ENCODE data around the gene HBA2. TPM values are rescaled to one million over a fixed set of nuclear protein-coding genes. Genes with fewer than 3 reads are reported as not detected.
"Not testable (repeated sequence)": the region's sequence is repeated elsewhere in the genome, so short reads cannot be mapped to it uniquely, and the experiment has no call there.

HBA2 gene
- not detected in 2 replicates for total RNA-seq

- not testable (repeated sequence) for DNase-seq (ENCODE audit: low read depth, low spot score)
Observed at GRCh38 chr16:172374-172941, at the start of gene HBA2. TSS of gene HBA2 (plus strand) at chr16:172876. CDS start at chr16:172913, 37 bp downstream.

GRCh38 chr16:123558-124350, 48.9 kb upstream of the HBA2 start:
- DNase-seq (ENCODE audit: low read depth, low spot score) = not testable (repeated sequence)

- no peak for DNase-seq (ENCODE audit: low read depth, low spot score)
Observed at GRCh38 chr16:125011-125410, 47.7 kb upstream of the HBA2 start.

- no peak for DNase-seq (ENCODE audit: low read depth, low spot score)
Observed at GRCh38 chr16:129075-129474, 43.6 kb upstream of the HBA2 start.

- DNase-seq (ENCODE audit: low read depth, low spot score) = no peak
Observed at GRCh38 chr16:130533-131173, 42.0 kb upstream of the HBA2 start.

- no peak for DNase-seq (ENCODE audit: low read depth, low spot score)
Observed at GRCh38 chr16:132120-132519, 40.6 kb upstream of the HBA2 start.

- DNase-seq (ENCODE audit: low read depth, low spot score) = no peak
Observed at GRCh38 chr16:133716-134115, 39.0 kb upstream of the HBA2 start.

GRCh38 chr16:138049-138417, 34.6 kb upstream of the HBA2 start:
- DNase-seq (ENCODE audit: low read depth, low spot score) = no peak

GRCh38 chr16:140175-140857, 32.4 kb upstream of the HBA2 start:
- DNase-seq (ENCODE audit: low read depth, low spot score) = no peak

- DNase-seq (ENCODE audit: low read depth, low spot score) = no peak
Observed at GRCh38 chr16:142405-142967, 30.2 kb upstream of the HBA2 start.

- DNase-seq (ENCODE audit: low read depth, low spot score) = no peak
Observed at GRCh38 chr16:143047-143446, 29.6 kb upstream of the HBA2 start.

- no peak for DNase-seq (ENCODE audit: low read depth, low spot score)
Observed at GRCh38 chr16:143456-143855, 29.2 kb upstream of the HBA2 start.

GRCh38 chr16:144797-145252, 27.9 kb upstream of the HBA2 start:
- DNase-seq (ENCODE audit: low read depth, low spot score) = no peak

GRCh38 chr16:146646-147045, 26.0 kb upstream of the HBA2 start:
- no peak for DNase-seq (ENCODE audit: low read depth, low spot score)

GRCh38 chr16:149024-149660, 23.5 kb upstream of the HBA2 start:
- DNase-seq (ENCODE audit: low read depth, low spot score) = no peak

- no peak for DNase-seq (ENCODE audit: low read depth, low spot score)
Observed at GRCh38 chr16:152141-153128, 20.2 kb upstream of the HBA2 start, which contains the start of gene HBZ. TSS of gene HBZ (plus strand) at chr16:152644. CDS start at chr16:152910, 266 bp downstream.

GRCh38 chr16:153129-153521, 19.6 kb upstream of the HBA2 start:
- DNase-seq (ENCODE audit: low read depth, low spot score) = not testable (repeated sequence)

GRCh38 chr16:153550-154216, 19.0 kb upstream of the HBA2 start:
- not testable (repeated sequence) for DNase-seq (ENCODE audit: low read depth, low spot score)
